Gastroesophageal sphincter (tissue), 3 donors: ENCODE measurements around the gene TMEM175.

Experiments
- POLR2A ChIP-seq, 2 donors: fragments of 450-650 bp; IDR thresholded peaks; one replicate each; pipeline ENCODE4 v1.6.1; 2017; ENCODE audit warnings: antibody characterized with exemption in 2 of 2, mild to moderate bottlenecking in 2 of 2, moderate library complexity in 1 of 2
- POLR2AphosphoS5 ChIP-seq: sonication (generic); formaldehyde crosslinking; IDR thresholded peaks from one replicate; pipeline ENCODE4 v1.6.1; 2017; ENCODE audit warnings: antibody characterized with exemption
- TF ChIP-seq, protein P1 (sequence below), 4 experiments: fragments of 200-600 bp in 2 of 4; fragments of 450-650 bp in 2 of 4; sonication (generic) in 1 of 4; IDR thresholded peaks; one replicate each; pipeline ENCODE4 v1.5.1; 2017 to 2019; ENCODE audit warnings: antibody characterized with exemption in 4 of 4, mild to moderate bottlenecking in 2 of 4, moderate library complexity in 2 of 4

DNA sequence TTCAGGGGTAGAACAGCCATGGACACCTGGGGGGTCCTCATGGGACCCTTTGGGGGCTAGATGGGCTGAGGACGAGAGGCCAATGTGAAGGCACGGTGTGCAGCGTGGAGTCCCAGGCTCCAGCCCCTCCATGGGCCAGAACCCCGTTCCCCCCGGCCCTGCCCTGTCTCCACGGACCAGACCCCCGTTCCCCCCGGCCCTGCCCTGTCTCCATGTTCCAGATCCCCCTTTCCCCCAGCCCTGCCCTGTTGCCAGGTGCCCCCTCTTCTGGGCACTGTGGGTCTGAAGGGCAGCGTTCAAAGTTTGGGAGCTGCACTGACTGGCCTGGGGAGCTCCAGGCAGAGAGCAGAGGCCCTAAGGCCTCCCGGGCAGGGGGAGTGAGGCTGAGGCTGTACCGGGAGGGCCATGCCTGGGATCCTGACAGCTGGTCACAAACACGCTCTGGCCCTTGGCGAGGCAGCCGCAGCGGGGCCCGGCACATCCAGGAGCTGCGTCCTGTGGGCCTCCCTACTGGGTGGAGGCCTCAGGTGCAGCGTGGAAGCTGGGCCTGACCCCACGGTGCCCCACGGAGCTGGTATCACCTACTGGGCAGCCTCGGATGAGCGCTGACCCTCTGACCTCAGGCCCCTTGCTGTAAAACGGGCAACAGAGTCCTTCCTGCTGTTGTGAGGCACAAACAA is 32.2 kb downstream of the TMEM175 start:
- TF ChIP-seq, protein P1, sequence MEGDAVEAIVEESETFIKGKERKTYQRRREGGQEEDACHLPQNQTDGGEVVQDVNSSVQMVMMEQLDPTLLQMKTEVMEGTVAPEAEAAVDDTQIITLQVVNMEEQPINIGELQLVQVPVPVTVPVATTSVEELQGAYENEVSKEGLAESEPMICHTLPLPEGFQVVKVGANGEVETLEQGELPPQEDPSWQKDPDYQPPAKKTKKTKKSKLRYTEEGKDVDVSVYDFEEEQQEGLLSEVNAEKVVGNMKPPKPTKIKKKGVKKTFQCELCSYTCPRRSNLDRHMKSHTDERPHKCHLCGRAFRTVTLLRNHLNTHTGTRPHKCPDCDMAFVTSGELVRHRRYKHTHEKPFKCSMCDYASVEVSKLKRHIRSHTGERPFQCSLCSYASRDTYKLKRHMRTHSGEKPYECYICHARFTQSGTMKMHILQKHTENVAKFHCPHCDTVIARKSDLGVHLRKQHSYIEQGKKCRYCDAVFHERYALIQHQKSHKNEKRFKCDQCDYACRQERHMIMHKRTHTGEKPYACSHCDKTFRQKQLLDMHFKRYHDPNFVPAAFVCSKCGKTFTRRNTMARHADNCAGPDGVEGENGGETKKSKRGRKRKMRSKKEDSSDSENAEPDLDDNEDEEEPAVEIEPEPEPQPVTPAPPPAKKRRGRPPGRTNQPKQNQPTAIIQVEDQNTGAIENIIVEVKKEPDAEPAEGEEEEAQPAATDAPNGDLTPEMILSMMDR (IDR thresholded peaks at IDR 0.05): no peak
- TF ChIP-seq POLR2A (IDR thresholded peaks at IDR 0.05): no peak
- no peak for TF ChIP-seq POLR2AphosphoS5
